Measurements from ENCODE around the gene PLD1.
"Not testable (repeated sequence)": the region's sequence is repeated elsewhere in the genome, so short reads cannot be mapped to it uniquely, and the experiment has no call there.

PLD1 gene

DNA sequence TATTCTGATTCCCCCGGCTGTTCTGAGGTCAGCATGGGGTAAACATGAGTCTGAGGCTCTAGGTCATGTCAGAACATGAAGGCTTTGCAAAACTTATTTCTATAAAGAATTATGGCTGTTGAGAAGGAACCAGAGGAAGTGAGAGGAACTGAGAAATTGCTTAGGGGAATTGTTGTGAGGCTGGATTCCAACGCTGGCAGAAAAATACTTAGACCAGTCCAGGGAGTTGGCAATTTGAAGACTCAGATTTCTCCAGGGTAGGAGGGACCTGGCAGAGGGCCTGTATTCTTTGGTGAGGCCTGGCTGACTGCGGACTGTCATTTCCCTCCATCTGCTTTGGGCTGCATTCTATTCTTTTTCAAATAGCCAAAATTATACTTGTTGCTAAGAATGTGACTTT lies 155.5 kb downstream of the PLD1 start:
- DNase-seq, result peak; percentile 37 to 40

DNA sequence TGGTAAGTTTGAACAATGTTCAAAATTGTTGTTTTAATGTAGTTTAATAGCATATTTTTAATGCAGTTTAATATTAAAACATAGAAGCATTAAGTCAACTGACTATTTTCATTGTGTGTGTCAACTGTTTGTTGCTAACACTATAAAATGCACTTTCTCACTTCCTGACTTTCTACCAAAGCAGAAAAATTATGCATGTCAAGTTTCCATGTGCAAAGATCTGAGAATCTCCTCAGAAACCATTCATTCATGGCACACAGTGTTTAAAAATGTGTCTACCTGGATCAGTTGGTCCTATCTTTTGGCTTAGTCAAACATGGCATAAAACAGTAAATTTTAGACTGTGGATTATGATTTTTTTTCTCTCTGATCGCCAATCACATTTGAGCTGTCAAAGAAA lies 156.0 kb downstream of the PLD1 start:
- DNase-seq, result no peak

DNA sequence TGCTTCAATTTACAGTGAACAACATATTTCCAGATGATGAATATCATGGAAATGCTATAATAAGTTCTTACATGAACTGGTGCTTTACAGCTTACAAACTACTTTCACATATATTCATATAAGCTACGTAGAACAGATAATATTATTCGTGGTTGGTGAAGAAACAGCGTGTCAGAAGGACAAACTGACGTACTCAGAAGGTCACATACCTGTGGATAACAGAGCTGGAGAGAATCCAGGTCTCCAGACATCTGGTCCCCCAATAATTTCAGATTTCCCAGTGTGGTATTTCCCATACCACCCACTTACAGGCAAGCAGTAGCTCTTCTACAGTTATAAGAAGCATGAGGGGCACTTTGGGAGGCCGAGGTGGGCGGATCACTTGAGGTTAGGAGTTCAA lies 156.6 kb downstream of the PLD1 start:
- DNase-seq, result no peak

DNA sequence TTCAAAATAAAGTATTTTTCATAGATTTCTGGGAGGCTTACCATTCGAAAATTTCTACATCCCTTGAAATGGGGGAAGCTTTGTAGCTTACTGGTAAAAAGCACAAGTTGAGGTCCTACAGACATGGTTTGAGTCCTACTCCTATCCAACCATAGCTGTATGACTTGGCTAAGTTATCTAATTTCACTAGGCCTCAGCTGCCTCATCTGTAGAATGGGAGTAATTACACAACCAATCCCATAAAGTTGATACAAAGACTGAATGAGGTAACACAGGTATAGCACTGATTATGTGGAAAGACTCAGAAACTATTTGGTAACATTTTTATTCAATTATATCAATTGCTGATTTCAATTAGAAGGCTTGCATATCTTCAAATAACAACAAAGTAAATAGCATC lies 157.4 kb downstream of the PLD1 start:
- no peak for DNase-seq

DNA sequence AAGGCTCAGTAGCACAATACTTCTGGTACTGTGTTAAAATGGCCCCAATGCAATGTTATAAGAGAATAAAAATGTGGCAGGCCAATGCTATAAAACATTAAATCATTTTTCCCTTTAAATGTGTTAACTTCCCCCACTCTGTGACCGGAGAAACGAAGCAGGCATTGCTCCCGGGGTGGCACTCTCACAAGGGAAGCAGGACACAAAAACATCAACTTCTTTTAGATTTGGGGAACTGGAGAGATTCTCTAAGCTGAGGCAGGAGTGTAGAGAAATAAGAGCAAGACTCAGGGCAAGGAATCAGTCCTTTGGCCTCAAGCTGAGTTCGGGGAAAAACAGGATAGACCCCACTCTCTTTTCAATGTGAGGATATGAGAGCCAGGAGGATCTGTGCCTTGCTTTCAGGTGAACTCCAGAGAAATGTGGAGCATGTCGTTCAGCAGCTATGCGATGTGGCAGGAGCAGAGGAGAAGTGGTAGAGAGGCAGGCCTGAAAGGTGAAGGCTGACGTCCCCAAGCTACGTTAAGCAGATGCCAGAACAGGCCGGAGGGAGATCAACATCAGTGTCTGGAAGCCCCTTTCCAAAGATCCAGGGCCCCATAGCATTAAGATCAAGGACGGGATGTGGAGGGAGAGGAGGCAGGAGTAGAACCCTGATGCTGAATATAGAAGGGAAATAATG lies 160.2 kb downstream of the PLD1 start:
- DNase-seq, result peak in 1 of 2 donors; percentile 16

DNA sequence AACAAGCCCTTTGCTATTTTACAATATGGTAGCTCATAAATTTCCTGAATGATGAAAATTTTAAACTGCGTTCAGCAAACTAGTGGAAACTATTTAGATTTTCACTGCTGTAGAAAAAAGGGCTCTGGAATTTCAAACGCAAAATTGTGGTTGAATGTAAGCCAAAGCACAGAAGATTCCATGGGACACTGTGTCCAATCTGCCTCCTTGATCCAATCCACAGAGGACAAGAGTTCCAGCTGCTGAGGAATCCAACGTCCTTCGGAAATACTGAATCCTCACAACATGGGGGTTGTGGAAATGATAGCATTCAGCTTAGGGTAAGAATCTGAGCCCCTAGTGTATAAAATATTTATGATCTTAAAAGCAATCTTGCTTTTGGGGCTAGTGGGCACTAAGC lies 161.0 kb downstream of the PLD1 start:
- no peak for DNase-seq

DNA sequence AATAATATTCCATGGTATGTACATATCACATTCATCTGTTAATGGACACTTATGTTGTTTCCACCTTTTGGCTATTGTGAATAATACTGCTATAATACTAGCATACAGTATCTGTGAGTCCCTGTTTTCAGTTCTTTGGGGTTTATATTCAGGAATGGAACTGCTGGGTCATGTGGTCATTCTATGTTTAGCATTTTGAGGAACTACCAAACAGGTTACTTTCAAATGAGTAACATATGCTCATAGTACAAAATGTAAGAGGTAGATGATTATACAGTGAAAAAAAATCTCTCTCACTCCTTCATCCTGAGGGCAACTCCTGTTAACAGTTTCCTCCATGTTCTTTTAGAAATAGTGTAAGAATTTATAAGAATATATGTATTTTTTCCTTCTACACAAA lies 162.2 kb downstream of the PLD1 start:
- no peak for DNase-seq

DNA sequence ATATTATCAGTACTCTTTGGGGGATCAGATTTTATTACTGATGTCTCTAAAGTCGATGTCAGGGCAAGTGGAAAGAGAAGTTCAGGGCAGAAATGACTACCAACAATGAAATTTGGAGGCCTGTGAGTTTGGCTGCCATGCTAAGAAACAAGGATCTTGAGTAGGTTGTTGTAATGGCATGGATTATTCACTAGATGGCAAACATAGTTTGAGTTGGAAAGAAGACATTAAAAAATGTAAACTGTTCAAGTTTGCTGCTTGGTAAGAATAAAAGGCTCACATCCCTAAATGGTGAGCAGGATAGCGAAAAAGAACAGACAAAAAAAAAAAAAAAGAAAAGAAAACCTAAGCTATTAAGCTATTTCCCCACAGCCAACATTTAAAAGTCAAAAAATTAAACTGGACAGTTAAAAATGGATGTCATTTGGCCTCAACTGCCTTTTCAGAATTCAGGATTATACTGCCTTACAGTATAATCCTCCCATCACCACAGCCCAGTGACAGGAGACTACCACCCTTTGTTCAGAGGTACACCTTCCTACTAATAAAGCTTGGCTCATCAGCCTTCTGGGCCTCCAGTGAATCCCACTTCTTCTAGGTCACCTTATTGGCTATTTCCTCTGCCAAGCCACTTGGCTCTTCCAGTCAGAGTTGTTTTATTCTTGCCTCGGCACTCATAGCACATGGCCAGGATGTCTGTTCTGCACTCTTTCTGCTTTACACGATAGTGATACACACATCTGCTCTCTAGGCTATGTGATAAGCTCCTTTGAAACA lies 163.7 kb downstream of the PLD1 start:
- DNase-seq, result peak in 1 of 2 donors; percentile 70

DNA sequence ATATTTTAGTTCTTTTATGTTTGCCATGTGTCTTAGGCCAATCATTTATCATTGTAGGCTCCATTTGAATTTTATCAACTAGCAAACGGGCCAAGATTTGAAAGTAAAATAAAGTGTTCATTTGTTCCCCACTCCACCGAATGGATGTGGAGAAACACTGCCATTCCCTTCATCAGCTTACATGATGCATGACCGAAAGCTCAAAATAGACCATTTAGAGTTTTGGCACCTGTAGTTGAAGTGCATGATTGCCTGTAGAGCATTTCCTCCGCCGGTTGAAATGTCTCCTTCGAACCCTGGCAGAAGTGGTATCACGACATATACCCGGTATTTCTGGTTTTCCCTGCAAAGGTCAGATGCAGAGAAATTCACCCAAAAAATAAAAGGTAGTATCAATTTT lies 165.6 kb downstream of the PLD1 start:
- DNase-seq, result no peak

DNA sequence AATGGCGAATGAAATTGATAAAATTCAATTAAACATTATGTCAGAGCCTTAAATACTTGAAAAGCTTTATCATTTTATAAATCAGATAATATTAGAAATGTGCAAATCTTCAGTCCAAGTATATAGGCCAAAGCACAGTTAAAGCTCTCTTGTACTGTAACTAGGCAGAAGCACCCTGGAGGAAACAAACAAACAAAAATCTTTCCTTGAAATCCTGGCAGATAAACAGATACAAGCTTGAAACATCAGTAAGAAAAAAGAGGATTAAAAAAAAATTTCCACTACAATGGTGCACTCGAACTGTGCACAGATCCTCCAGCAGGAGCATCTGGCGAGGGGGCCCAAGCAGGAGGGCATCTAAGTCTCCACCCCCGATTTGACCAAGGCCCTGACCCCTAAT lies 166.6 kb downstream of the PLD1 start:
- DNase-seq, result no peak

DNA sequence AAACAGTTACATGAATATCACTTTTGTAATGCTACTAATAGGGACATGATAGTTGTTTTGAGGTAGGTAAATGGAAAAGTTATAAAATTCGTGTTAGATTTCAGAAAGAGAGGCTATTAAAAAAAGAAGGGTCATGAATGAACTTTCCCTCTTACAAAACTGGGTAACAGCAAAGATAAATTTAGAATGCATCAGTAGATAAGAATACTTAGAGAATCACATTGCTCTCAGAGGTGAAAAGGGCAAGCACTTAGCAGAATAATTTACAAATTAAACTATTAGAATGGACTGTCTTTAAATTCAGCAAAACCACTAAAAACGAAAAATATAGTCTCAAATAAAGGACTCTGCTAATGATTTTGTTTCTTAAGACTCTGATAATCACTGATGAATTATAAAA lies 167.2 kb downstream of the PLD1 start:
- no peak for DNase-seq

DNA sequence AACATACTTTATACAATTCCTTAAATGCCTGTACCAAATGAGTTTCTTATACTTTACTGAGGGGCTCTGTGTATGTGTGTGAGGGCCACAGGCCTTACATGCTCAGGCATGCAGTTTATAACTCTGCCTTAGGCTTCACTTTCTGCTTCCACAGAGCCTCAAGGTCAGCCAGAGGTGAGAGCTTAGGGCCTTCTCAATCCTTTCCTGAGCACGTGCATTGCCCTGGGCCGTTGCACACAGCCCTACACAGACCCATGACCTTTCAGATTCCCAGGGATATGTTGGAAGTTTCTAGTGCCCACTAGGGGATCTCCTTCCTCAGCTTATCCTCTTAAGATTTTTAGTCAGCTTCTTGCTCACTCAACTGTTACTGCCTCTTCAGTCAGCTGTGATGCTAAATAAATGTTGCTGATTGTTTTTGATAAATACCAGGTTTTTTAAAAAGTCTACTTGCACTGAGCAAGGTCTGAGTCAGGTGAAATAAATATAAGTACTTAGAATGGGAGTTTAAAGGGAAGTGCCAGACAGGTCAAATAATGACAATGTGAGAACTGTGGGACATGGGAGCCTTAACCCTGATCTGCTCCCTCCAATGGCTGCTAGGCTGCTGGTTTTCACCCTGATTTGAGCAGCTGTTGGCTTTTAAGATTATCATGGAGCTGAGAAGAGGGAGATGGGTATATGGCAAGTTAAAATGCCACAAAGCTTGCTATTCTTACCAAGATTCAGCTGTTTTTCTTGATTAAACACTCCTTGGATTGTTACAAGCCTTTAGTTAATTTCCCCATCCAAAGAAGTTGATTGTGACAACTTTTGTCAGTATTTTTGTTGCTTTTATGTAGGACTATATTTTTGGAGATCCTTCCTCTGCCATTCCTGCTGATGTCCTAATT lies 169.5 kb downstream of the PLD1 start:
- no peak for DNase-seq

DNA sequence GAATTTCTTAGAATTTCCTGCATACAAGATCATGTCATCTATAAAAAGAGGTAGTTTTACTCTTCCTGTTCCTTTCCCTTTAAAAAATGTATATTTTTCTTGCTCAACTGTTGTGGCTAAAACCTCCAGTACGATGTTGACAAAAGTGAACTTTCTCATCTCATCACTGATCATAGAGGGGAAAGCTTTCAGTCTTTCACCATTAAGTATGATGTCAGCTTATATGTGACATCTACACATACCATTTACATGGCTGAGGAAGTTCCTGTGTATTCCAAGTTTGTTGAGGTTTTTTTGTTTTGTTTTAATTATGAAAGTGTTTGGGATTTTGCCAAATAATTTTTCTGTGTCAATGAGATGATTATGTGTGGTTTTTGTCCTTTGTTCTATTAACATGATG lies 173.6 kb downstream of the PLD1 start:
- no peak for DNase-seq

DNA sequence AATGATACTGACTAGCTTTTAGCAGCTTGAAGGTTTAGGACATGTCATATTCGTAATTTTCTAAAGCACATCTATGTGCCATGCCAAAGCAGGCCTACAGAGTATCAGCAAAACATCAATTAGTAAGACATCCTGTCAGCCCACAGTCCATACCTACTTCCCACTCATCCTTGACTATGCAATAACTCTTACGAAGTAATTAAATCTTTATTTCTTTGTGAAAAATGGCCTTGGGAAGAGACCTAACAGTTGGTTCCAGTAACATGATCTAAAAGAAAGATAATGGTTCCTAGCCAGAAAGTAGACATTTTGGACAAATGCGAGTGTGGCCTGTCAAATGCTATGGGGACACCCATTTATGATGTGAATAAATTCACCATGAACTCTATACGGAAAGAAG lies 177.5 kb downstream of the PLD1 start:
- no peak for DNase-seq

DNA sequence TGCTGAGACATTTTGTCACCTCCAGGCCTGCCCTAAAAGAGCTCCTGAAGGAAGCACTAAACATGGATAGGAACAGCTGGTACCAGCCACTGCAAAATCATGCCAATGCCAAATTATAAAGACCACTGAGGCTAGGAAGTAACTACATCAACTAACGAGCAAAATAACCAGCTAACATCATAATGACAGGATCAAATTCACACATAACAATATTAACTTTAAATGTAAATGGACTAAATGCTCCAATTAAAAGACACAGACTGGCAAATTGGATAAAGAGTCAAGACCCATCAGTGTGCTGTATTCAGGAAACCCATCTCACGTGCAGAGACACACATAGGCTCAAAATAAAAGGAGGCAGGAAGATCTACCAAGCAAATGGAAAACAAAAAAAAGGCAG lies 183.5 kb downstream of the PLD1 start:
- DNase-seq, result not testable (repeated sequence)

DNA sequence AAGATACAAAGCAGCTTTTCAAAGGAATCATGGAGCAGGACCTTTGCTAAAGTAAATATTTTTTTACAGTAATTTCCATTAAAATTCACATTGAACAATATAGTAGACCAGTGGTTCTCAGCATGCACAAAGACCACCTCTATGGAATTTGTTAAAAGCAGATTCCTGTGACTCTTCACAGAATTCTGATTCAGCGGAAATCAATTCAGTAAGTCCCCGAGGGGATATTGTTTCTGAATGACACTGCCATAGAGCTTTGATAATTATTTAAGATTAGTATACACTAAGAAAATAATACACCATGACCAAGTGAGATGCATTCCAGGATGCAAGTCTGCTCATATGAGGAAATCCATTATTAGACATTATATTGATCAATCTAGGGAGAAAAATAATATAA lies 188.2 kb downstream of the PLD1 start:
- DNase-seq, result no peak

DNA sequence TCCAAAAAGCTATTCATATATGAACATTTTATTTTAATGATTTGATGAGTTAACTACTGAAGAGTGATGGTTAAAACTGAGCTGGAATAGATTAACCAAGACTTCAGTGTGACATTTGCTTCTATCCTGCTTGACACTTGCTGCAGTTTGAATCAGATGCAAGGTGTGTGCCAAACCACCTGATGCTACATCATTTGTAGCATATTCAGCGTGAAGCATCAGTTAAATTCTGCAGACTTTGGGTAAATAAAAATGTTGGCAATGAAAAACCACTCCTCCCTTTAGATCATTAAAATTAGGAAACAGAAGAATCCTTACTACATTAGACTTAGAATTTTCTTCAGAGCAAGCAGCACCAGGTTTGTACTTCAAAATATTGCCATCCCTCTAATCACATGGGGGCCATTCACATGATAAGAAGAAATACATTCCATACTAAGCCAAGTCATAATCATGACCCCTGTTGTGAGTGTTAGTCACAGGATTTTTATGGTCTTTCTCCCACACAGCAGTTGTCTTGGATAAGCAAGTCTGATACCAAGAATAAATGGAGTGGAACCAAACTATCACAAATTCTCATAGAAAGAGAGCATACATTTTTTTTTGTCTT lies 189.4 kb downstream of the PLD1 start:
- no peak for DNase-seq

DNA sequence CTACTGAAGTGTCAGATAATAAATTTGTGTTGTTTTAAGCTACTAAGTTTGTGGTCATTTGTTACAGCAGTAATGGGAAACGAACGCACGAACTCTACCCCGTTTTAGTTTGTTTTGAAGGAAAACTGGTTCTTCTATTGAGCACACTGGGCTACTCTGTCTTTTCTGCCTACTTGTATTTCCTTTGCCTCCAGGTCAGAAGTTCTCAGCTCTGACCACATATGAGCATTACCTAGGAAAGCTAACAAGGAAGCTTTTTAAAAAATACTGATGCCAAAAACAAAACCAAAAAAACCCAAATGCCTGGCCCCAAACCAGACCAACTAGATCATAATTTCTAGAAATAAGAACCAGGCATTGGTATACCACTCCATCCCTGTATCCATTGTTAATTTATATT lies 193.5 kb downstream of the PLD1 start:
- no peak for DNase-seq

DNA sequence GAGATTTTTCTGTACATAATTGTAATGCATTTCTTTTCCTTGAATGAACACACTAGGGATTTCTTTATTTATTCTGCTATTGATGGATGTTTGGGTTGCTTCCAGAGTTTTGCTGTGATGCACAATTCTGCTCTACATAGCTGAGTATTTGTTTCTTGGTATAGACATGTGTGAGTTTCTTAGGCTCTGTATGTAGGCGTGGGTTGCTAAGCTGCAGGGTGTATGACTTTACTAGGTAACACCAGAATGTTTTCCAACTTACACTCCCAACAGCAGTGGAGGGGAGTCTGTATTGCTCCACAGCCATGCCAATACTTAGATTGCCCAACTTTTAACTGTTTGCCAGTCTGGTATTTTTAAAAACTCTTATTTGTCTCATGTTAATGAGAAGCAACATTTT lies 194.6 kb downstream of the PLD1 start:
- no peak for DNase-seq

DNA sequence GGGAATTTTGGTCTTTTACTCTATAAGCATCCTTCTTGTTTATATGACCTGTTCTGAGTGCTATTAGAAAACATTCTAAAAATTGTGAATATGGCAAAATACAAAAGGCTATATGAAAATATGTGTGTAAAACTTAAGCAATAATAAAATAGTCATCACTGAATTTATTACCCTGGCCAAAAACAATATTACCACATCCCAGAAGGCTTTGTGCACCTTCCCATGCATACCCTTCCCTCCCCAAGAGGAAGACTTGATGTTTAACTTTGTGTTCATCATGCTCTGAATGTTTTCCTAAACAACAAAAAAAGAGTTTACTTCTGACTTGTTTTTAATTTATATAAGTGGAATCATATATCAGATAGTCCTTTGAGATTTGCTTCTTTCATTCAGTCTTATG lies 195.0 kb downstream of the PLD1 start:
- DNase-seq, result no peak

DNA sequence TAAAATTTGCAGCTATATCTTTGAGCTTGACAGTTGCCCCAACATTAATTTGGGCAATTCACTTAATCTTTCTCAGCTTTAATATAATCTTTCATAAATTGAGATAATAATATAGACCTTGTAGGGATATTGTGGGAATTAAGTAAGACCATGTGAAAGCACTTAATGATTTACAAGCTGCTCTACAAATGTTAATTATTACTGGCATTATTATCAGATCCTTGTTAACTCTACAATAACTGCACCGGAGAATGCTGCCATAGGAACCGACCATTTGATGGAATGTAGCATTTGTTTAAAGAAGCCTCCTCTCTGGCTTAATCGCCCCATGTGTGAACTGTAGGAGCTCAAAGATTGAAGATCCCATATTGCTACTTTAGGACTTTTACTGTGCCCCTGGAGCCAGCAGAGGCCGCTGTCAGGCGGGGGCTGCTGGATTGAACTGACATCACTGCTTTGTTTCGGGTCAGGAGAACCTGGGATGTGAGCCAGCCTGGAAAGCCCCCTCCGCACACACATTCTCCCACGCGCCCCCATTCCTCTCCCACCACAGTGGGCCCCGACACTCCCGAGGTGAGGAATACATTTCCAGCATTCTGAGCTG lies 195.9 kb downstream of the PLD1 start:
- peak in 1 of 2 donors; percentile 23 for DNase-seq

DNA sequence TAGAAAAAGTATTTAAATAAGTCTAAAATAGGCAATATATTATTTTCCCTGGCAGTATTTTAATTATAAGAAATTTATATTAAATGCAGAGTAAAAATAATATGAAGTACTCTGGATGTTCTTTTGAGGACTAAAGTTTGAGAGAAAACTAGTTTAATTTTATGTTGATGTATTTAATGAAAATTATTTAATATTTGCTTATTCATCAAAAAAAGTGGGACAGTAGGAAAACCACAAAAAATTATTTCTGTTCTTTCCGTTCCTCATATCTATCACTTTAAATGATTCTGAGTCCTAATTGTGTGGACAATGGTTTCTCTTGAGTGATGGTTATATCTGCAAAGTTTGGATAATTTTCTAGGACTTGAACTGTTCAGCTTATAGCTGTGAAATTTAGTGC lies 202.8 kb downstream of the PLD1 start:
- DNase-seq, result no peak

All from hippocampal formation (tissue), 2 donors.